OCI-M1 (cell line): Measurements from ENCODE around the gene TBL2.
"Not testable (repeated sequence)": the region's sequence is repeated elsewhere in the genome, so short reads cannot be mapped to it uniquely, and the experiment has no call there.

Experiments used
- DNase-seq: peaks from one replicate; lab custom pipeline; 2025; lab: John Stamatoyannopoulos, UW

TBL2 gene

DNA sequence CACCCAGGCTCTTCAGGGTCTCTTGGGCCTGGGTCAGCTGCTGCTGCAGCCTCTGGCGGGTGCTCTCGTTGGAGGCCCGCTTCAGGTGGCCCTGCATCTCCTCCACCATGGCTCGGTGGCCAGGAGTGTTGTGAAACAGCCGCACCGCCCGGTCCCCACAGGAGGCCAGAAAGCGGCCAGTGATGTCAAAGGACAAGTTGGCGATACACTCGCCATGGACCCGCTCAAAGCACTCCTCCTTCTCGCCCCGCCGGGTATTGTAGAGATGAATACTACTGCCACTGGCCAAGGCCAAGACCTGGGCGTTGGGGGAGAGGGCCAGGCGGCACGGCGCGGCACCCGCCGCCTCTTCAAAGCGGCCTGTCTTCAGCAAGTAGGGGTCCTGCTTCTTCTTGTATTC lies 7.9 kb downstream of the TBL2 start:
- no peak for DNase-seq

DNA sequence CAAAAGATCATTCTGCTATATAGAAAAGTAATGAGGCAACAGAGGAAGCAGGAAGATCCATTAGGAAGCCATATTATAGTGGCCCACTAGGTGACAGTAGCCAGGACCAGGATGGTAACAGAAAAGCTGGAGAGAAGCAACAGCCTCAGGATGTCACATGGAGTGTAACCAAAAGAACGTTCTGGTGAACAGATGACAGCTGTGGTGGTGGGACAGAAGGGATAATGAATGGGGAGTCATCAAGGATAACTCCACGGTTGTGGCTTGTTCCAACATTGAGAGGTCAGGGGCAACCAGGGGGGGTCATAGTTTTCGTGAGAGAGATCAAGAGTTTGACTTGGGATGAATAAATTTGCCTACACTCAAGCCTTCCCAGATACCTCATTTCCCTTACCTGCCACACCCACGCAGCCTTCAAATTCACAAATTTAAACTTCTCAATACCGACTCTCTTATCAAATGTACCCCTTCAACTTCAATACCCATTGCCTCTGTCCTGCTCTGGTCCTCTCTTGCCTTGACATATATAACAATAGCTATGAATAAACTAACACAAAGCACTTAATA lies 9.3 kb downstream of the TBL2 start:
- peak; percentile 45 for DNase-seq

GRCh38 chr7:73567846-73568685 lies 10.3 kb downstream of the TBL2 start:
- DNase-seq: peak; percentile 66

GRCh38 chr7:73567140-73567539 lies 11.2 kb downstream of the TBL2 start:
- no peak for DNase-seq

DNA sequence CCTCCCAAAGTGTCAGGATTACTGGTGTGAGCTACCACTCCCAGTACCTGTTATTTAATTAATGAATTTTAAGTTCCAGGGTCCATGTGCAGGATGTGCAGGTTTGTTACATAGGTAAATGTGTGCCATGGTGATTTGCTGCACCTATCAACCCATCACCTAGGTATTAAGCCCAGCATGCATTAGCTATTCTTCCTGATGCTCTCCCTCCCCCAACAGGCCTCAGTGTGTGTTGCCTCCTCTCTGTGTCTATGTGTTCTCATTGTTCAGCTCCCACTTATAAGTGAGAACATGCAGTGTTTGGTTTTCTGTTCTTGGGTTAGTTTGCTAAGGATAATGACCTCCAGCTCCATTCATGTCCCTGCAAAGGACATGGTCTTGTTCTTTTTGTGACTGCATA lies 11.9 kb downstream of the TBL2 start:
- DNase-seq: peak; percentile 59

- DNase-seq: peak; percentile 86
Observed at GRCh38 chr7:73565675-73566340, 12.6 kb downstream of the TBL2 start.

- DNase-seq: peak; percentile 86
Observed at GRCh38 chr7:73560109-73560835, 18.1 kb downstream of the TBL2 start.

DNA sequence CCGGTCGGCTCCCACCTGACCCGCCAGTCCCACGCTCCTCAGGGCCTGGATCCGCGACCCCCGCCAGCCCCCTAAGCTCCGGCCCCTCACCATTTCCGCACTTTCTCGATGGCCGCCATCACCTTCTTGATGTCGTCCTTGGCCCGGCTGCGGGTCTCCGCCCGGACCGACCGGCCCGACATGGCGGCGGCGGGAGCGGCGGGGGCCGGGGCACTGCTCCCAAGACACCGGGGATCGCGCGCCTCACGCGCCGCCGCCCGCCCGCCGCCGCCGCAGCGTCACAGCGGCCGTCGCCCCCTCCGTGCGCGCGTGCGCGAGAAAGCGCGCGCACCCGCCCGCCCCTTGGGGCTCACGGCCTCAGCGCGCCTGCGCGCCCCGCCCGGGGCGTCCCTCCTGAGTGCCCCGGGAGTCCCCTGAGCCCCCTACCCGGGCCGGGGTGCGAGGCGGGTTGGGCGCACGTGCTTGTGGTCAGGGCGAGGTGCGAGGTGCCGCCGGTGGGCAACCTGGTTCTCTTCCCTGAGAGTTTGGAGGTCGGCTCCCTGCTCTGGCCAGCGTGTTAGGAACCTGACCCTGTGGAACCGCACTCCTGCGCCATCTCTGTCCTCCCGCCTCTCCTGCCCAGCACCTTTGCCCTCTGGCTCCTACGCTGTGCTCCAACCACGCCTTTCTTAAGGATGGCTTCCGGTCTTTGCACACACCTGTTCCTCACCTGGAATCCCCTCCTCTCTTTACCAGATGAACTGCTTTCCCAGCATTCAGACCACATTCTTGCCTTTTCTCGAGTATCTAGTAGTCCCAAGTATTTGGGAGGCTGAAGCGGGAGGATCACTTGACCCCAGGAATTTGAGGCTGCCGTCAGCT lies 20.8 kb downstream of the TBL2 start, which contains the start of gene BCL7B:
TSS of gene BCL7B (minus strand) at position 294 of the 861 bp plus-strand sequence. CDS start at position 182, 112 bp downstream.
- DNase-seq: peak; percentile 85

GRCh38 chr7:73557108-73557396 lies 21.3 kb downstream of the TBL2 start:
- peak; percentile 99 for DNase-seq

- DNase-seq: peak; percentile 60
Observed at GRCh38 chr7:73556208-73557107, 21.9 kb downstream of the TBL2 start.

- DNase-seq: no peak
Observed at GRCh38 chr7:73555411-73555982, 22.9 kb downstream of the TBL2 start.

GRCh38 chr7:73550093-73550492 lies 28.3 kb downstream of the TBL2 start:
- DNase-seq: not testable (repeated sequence)

GRCh38 chr7:73549176-73549575 lies 29.2 kb downstream of the TBL2 start:
- DNase-seq: no peak

- DNase-seq: no peak
Observed at GRCh38 chr7:73547841-73548240, 30.5 kb downstream of the TBL2 start.

- DNase-seq: no peak
Observed at GRCh38 chr7:73544678-73545077, 33.7 kb downstream of the TBL2 start.

- DNase-seq: no peak
Observed at GRCh38 chr7:73541722-73542121, 36.7 kb downstream of the TBL2 start.

DNA sequence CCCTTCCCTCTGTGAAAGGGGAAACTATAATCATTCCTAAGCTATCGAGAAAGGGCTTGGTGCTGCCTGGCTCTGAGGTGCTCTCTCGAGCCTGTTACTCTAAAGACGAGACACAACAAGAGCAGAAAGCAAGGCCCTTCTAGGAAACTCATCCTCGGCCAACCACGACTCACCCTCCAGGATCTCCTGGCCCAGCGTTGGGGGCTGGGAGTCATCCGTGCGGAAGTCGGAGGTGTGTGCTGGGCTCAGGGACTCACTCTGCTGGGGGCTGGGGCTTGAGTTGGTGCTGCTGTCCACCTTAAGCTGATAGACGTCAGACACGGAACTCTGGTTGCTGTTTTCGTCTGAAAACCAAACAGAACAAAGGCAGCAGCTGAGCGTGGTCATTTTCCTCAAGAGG lies 38.7 kb downstream of the TBL2 start:
- no peak for DNase-seq

GRCh38 chr7:73538510-73538909 lies 39.9 kb downstream of the TBL2 start:
- not testable (repeated sequence) for DNase-seq

DNA sequence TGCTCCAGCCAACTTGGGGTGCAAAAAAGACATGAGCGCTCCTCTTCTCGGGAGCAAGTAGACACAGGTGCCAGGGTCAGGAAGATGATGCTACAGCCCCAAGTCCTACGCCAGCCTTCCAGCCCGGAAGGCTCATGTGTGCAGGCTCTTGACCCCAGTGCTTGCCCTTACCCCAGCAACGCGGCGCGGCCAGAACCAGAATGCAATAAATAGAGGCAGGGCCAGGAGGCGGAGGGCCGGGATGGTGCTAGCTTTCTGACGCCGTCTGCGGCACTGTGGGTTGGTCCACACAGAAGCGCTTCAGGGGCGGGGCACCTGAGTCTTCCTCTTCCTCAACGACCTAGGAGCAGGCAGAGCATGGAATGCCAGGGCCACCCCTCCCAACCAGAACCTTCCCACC lies 41.3 kb downstream of the TBL2 start:
- DNase-seq: no peak

DNA sequence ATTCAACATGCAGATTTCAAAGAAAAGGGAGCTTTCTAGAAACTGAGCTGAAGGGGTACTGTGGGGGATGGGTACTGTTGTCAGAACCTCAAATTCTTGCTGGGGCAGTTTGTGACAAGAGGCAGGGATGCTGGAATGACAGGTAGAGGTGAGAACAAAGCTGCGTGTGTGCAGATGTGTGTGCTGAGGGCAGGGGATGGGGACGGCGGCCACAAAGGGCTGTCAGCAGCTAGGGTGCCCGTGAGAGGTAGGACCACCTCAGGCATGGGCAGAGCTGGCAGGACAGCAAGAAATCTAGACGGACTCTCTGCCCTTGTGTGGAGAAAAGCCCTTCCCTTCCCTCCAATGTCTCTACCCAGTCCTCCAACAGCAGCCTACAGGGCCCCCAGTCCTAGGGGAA lies 41.9 kb downstream of the TBL2 start:
- no peak for DNase-seq
